ENCODE results near the gene CYREN. TPM values are rescaled to one million over a fixed set of nuclear protein-coding genes. Genes with fewer than 3 reads are reported as not detected.

CYREN gene
- total and polyA plus RNA-seq, 2 of the 13 experiments (the other 11 are each of a cell fraction or from before 2014, with no cell fraction given): 20.7 to 60.7 TPM

DNA sequence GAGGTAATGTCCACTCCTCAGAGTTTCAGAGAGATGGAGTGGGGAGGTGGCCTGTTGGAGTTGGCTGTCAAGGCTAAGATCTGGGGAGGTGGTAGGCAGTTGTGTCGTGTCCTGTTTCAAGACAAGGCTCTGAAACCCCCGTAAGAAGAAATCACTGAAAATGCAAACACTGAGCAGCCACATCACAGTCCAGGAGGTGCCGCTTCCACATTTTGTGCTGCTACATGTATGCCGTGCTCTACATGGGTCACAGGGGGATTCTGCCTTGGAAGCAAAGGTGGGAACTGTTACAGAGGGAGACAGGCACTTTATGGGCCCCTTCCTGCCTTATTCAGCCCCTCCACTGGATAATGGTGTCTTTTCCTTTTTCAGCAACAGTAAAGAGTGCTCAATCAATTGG, 28.9 kb upstream of the CYREN start (continued):
- no peak for TF ChIP-seq SALL2 (CRISPR knock-in tag; IDR thresholded peaks at IDR 0.05)
- TF ChIP-seq FOXK1 (CRISPR knock-in tag; IDR thresholded peaks at IDR 0.05; ENCODE audit: borderline replicate concordance, low read depth): no peak
- TF ChIP-seq CEBPB (IDR thresholded peaks at IDR 0.05; ENCODE audit: borderline replicate concordance, low read depth, low read length): no peak
- TF ChIP-seq SOX13 (IDR thresholded peaks at IDR 0.05): no peak
- no peak for TF ChIP-seq SOX13 (CRISPR knock-in tag; conservative IDR thresholded peaks at IDR 0.05 in 1 of 2, IDR thresholded peaks at IDR 0.05 in 1 of 2)
- TF ChIP-seq ZNF713 (CRISPR knock-in tag; IDR thresholded peaks at IDR 0.05): no peak
- no peak for TF ChIP-seq U2AF1 (optimal IDR thresholded peaks at IDR 0.05; ENCODE audit: low read depth, low read length)
- TF ChIP-seq ZNF547 (CRISPR knock-in tag; IDR thresholded peaks at IDR 0.05): no peak

DNA sequence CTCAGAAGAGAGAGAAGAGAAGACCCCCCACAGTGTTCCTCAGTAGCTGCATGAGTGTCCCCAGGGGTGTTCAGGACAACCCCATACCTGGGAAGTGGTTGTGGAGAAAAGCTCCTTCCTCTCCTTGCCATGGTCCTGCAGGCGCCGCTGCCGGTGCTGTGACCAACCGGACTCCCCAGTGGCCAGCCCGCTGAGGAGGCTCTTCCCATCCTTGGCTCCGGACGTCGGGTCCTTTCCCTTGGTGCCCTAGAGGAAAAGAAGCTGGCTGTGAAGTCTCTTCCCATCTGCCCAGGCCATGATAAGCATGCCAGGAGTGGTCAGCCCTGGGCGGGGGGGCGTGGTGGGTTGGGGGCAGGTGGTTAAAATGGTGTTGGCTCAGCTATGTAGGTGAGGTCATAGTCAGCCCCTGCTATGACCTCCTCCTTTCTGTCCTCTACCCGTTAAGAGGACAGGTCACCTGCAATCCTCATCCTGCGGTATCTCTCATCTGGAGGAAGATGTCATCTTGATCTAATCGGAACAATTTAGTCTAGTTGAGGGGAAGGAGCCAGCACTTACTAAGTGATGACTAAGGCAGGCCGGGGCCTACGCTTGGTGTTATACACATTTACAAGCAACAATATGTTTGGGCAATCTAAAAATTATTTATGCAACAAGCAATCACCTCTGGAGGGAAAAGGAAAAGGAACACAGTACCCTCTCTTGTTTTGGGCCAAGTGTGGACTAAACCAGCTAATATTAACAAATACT, 27.6 kb upstream of the CYREN start:
- ChIA-PET CTCF (ENCODE audit: low intra/inter-chr PET ratio, low total read pairs) (no interaction called here), POLR2A (no interaction called here)
- no peak overlapping the region for H3K4me3 ChIP-seq (replicated peaks in 1 of 3; ENCODE audit: insufficient read depth in 1 of 3, low read depth in 2 of 3, low read length in 3 of 3)
- WGBS (ENCODE audit: low lambda C conversion rate): 92% methylated on average over 13 of the region's 15 CpGs
- ATAC-seq: no peak
- FAIRE-seq: no peak
- H3K27ac ChIP-seq (ENCODE audit: extremely low read length, insufficient read depth, low read length): no peak overlapping the region
- no TSS peak for BruUV-seq (replicated peaks)
- no peaks in the 10 kb centered on the region for H4K20me1 ChIP-seq (ENCODE audit: insufficient read depth, low read length)
- H3K9ac ChIP-seq (ENCODE audit: insufficient read depth, low read depth, low read length): no peak overlapping the region
- H3K36me3 ChIP-seq (replicated peaks in 1 of 2; ENCODE audit: control insufficient read depth in 1 of 2, insufficient read depth in 2 of 2, low read length in 2 of 2): peaks cover 29 to 67% of the 10 kb centered on the region in 2 experiments
- in situ Hi-C loops (cut with HindIII; ENCODE audit: extremely low pct_ligation_motif_present, low pct_unique_long_range_greater_than_20kb): no loop called here
- H3K9me3 ChIP-seq (ENCODE audit: low read length): no peaks in the 10 kb centered on the region
- no peak overlapping the region for H3K4me2 ChIP-seq (ENCODE audit: low read depth, low read length)
- H3K27me3 ChIP-seq (ENCODE audit: control insufficient read depth in 1 of 2, insufficient read depth in 2 of 2, low read length in 2 of 2): no peaks in the 10 kb centered on the region
- no peaks in the 10 kb centered on the region for H3K79me2 ChIP-seq (ENCODE audit: insufficient read depth, low read length)
- H2AFZ ChIP-seq (ENCODE audit: low read length): no peak overlapping the region
- H3K4me1 ChIP-seq (ENCODE audit: insufficient read depth, low read length): peaks cover 12% of the 10 kb centered on the region
- no peak for DNase-seq (ENCODE audit: low spot score)
- intact Hi-C loops (cut with micrococcal nuclease; ENCODE audit: unreplicated experiment): no loop called here
- TF ChIP-seq TCF7L2 (IDR thresholded peaks at IDR 0.05; ENCODE audit: low read depth, low read length) (no peak), FOSL1 (CRISPR knock-in tag; IDR thresholded peaks at IDR 0.05; ENCODE audit: borderline replicate concordance) (no peak), THYN1 (CRISPR knock-in tag; IDR thresholded peaks at IDR 0.05; ENCODE audit: borderline replicate concordance, low read depth) (no peak), TARDBP (CRISPR knock-in tag; IDR thresholded peaks at IDR 0.05) (no peak), RFX3 (CRISPR knock-in tag; IDR thresholded peaks at IDR 0.05) (no peak), ZMYM3 (CRISPR knock-in tag; IDR thresholded peaks at IDR 0.05) (no peak), MBNL3 (CRISPR knock-in tag; conservative IDR thresholded peaks at IDR 0.05) (no peak), RBM22 (optimal IDR thresholded peaks at IDR 0.05; ENCODE audit: low read length) (no peak), NR3C1 (CRISPR knock-in tag; IDR thresholded peaks at IDR 0.05) (no peak), SMC3 (IDR thresholded peaks at IDR 0.05; ENCODE audit: low read length) (no peak), ZFY (CRISPR knock-in tag; IDR thresholded peaks at IDR 0.05) (no peak)
- TF ChIP-seq, protein P1, sequence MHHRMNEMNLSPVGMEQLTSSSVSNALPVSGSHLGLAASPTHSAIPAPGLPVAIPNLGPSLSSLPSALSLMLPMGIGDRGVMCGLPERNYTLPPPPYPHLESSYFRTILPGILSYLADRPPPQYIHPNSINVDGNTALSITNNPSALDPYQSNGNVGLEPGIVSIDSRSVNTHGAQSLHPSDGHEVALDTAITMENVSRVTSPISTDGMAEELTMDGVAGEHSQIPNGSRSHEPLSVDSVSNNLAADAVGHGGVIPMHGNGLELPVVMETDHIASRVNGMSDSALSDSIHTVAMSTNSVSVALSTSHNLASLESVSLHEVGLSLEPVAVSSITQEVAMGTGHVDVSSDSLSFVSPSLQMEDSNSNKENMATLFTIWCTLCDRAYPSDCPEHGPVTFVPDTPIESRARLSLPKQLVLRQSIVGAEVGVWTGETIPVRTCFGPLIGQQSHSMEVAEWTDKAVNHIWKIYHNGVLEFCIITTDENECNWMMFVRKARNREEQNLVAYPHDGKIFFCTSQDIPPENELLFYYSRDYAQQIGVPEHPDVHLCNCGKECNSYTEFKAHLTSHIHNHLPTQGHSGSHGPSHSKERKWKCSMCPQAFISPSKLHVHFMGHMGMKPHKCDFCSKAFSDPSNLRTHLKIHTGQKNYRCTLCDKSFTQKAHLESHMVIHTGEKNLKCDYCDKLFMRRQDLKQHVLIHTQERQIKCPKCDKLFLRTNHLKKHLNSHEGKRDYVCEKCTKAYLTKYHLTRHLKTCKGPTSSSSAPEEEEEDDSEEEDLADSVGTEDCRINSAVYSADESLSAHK (CRISPR knock-in tag; IDR thresholded peaks at IDR 0.05; ENCODE audit: borderline replicate concordance): no peak
- TF ChIP-seq, protein P2, sequence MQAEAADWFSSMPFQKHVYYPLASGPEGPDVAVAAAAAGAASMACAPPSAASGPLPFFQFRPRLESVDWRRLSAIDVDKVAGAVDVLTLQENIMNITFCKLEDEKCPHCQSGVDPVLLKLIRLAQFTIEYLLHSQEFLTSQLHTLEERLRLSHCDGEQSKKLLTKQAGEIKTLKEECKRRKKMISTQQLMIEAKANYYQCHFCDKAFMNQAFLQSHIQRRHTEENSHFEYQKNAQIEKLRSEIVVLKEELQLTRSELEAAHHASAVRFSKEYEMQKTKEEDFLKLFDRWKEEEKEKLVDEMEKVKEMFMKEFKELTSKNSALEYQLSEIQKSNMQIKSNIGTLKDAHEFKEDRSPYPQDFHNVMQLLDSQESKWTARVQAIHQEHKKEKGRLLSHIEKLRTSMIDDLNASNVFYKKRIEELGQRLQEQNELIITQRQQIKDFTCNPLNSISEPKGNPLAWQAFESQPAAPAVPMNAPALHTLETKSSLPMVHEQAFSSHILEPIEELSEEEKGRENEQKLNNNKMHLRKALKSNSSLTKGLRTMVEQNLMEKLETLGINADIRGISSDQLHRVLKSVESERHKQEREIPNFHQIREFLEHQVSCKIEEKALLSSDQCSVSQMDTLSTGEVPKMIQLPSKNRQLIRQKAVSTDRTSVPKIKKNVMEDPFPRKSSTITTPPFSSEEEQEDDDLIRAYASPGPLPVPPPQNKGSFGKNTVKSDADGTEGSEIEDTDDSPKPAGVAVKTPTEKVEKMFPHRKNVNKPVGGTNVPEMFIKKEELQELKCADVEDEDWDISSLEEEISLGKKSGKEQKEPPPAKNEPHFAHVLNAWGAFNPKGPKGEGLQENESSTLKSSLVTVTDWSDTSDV (CRISPR knock-in tag; IDR thresholded peaks at IDR 0.05): no peak
